Naive thymus-derived CD4-positive, alpha-beta T cell (primary cell): ENCODE results near the gene GALNT7. TPM values are rescaled to one million over a fixed set of nuclear protein-coding genes. Genes with fewer than 3 reads are reported as not detected.

Experiments used
- ATAC-seq: fragments of 150-1000 bp; cut with Tn5 transposase; 2 replicates; pipeline ENCODE4 v1.10.0; 2021; ENCODE audit warnings: mild to moderate bottlenecking, moderate library complexity
- CTCF ChIA-PET: fragments of 350-600 bp; sonication (Branson Sonifier 250); formaldehyde crosslinking; loops from one replicate; lab custom pipeline; 2021; ENCODE audit warnings: antibody characterized with exemption; lab: Charles Lee
- POLR2A ChIA-PET: fragments of 350-600 bp; sonication (Branson Sonifier 250); formaldehyde crosslinking; loops from one replicate; lab custom pipeline; 2021; ENCODE audit warnings: antibody characterized with exemption, inconsistent platforms; lab: Charles Lee
- DNase-seq, 9 donors: peaks; one replicate each; pipeline versions ENCODE4 v3.0.0 to v3.0.0-alpha.2; 2020 to 2022; ENCODE audit warnings: mixed read lengths in 1 of 9
- H3K27ac ChIP-seq: one replicate; pipeline ENCODE4 v1.7.0; 2013; ENCODE audit warnings: mild to moderate bottlenecking, low read depth, low read length, moderate library complexity
- H3K27me3 ChIP-seq, 2 donors: one replicate each; pipeline ENCODE4 v1.7.0; 2013; ENCODE audit warnings: low read length in 2 of 2, mild to moderate bottlenecking in 2 of 2, moderate library complexity in 2 of 2; ENCODE audit not compliant: control insufficient read depth in 2 of 2, insufficient read depth in 2 of 2
- H3K36me3 ChIP-seq, 3 experiments: 1 replicate in 2 of 3; 2 replicates in 1 of 3; pipeline ENCODE4 v1.7.0; 2013; ENCODE audit warnings: low read length in 3 of 3, mild to moderate bottlenecking in 3 of 3, moderate library complexity in 1 of 3; ENCODE audit not compliant: insufficient read depth in 3 of 3, control insufficient read depth in 2 of 3
- H3K4me1 ChIP-seq, 2 donors: one replicate each; pipeline ENCODE4 v1.7.0; 2013; ENCODE audit warnings: low read length in 2 of 2, mild to moderate bottlenecking in 2 of 2, moderate library complexity in 1 of 2; ENCODE audit not compliant: control insufficient read depth in 2 of 2, insufficient read depth in 2 of 2
- H3K4me3 ChIP-seq: 2 replicates; pipeline ENCODE4 v1.7.0; 2013; ENCODE audit warnings: mild to moderate bottlenecking, low read length
- H3K9me3 ChIP-seq, 3 experiments: 1 replicate in 2 of 3; 2 replicates in 1 of 3; pipeline ENCODE4 v1.7.0; 2013; ENCODE audit warnings: low read length in 3 of 3; ENCODE audit not compliant: control insufficient read depth in 2 of 3
- H3K27ac Mint-ChIP-seq, 9 donors: one replicate each; pipeline ENCODE4 v1.8.0; 2020 to 2022; ENCODE audit warnings: mixed read lengths in 9 of 9, mild to moderate bottlenecking in 8 of 9, moderate library complexity in 5 of 9, inconsistent platforms in 2 of 9
- H3K27me3 Mint-ChIP-seq, 5 donors: one replicate each; pipeline ENCODE4 v1.8.0; 2021 to 2022; ENCODE audit warnings: mixed read lengths in 5 of 5, mild to moderate bottlenecking in 1 of 5
- H3K36me3 Mint-ChIP-seq, 5 donors: one replicate each; pipeline ENCODE4 v1.8.0; 2020 to 2022; ENCODE audit warnings: mixed read lengths in 5 of 5, mild to moderate bottlenecking in 3 of 5, inconsistent platforms in 1 of 5
- H3K4me1 Mint-ChIP-seq, 7 donors: one replicate each; pipeline ENCODE4 v1.8.0; 2020 to 2022; ENCODE audit warnings: mixed read lengths in 7 of 7, mild to moderate bottlenecking in 3 of 7, inconsistent platforms in 1 of 7
- H3K4me3 Mint-ChIP-seq, 10 donors: one replicate each; pipeline ENCODE4 v1.8.0; 2020 to 2022; ENCODE audit warnings: mild to moderate bottlenecking in 10 of 10, mixed read lengths in 10 of 10, moderate library complexity in 6 of 10, inconsistent platforms in 2 of 10
- H3K9me3 Mint-ChIP-seq, 11 donors: one replicate each; pipeline ENCODE4 v1.8.0; 2020 to 2022; ENCODE audit warnings: mixed read lengths in 11 of 11, mild to moderate bottlenecking in 4 of 11, inconsistent platforms in 1 of 11, moderate library complexity in 1 of 11
- intact Hi-C, 2 donors: fragments of 100-400 bp; cut with micrococcal nuclease; formaldehyde crosslinking; loops; one replicate each; pipeline ENCODE4 v1.15.1; 2023
- polyA plus RNA-seq, 2 donors: library from polyadenylated mRNA; unstranded; fragments of 300-500 nt; fragmentation: Illumina TruSeq; gene quantifications; one replicate each; pipeline ENCODE4 v1.2.3, GENCODE V29; 2021
- total RNA-seq, 6 experiments: library from RNA in 5 of 6; stranded (reverse) in 5 of 6; gene quantifications; 1 replicate in 5 of 6; 2 replicates in 1 of 6; pipeline ENCODE4 v1.2.3 and lab custom pipeline; 2021 to 2026

GALNT7 gene
- total and polyA plus RNA-seq, 7 experiments from 2014 or later = 8.3 to 24.1 (median 16.8) TPM

- Mint-ChIP-seq H3K27me3 (no peaks in the 10 kb centered on the region), H3K27ac (peak overlapping the region; percentile 6 to 79 (median 45)), H3K4me3 (peak overlapping the region in 9 of 10 donors; percentile 38 to 76 (median 61)), H3K4me1 (peaks cover 18 to 43% (median 32%) of the 10 kb centered on the region in 7 donors), H3K36me3 (peaks cover 0 to 16% (median 0%) of the 10 kb centered on the region in 5 donors), H3K9me3 (no peaks in the 10 kb centered on the region)
- ATAC-seq (peak; percentile 70), DNase-seq (peak in 8 of 9 donors; percentile 8 to 69 (median 57))
- Histone ChIP-seq H3K27me3 (no peaks in the 10 kb centered on the region), H3K36me3 (no peaks in the 10 kb centered on the region), H3K27ac (no peak overlapping the region), H3K9me3 (no peaks in the 10 kb centered on the region), H3K4me3 (no peak overlapping the region), H3K4me1 (peaks cover 8 to 20% of the 10 kb centered on the region in 2 donors)
- ChIA-PET CTCF (interaction anchor here (1.1 to 1.3 kb wide), 3 partner anchors 16 to 251 kb away, joined by 3 to 8 read pairs (median 3); no protein-coding TSS in a partner anchor), POLR2A (interaction anchor here (0.8 to 2.1 kb wide), 2 partner anchors 22 to 69 kb away, joined by 4 to 8 read pairs; partner anchors contain the start of gene HMGB2)
- intact Hi-C loops = loop anchor here in 1 of 2 donors (2.0 kb wide), 1 partner anchor 96 kb away; the partner anchor contains the start of gene GALNT7
Measured at GRCh38 chr4:173264684-173265185, 96.1 kb downstream of the GALNT7 start.

GRCh38 chr4:173265751-173266150 is 97.1 kb downstream of the GALNT7 start:
- H3K9me3 Mint-ChIP-seq = no peaks in the 10 kb centered on the region

GRCh38 chr4:173267711-173268110 is 99.1 kb downstream of the GALNT7 start:
- Mint-ChIP-seq H3K4me3 (peak overlapping the region in 1 of 10 donors; percentile 53), H3K27me3 (no peaks in the 10 kb centered on the region), H3K36me3 (peaks cover 0 to 28% (median 4%) of the 10 kb centered on the region in 5 donors), H3K4me1 (peaks cover 18 to 43% (median 32%) of the 10 kb centered on the region in 7 donors), H3K27ac (no peak overlapping the region), H3K9me3 (no peaks in the 10 kb centered on the region)
- ATAC-seq = no peak
- DNase-seq = no peak
- ChIA-PET CTCF (no interaction called here), POLR2A (no interaction called here)
- H3K4me1 ChIP-seq = peaks cover 8 to 20% of the 10 kb centered on the region in 2 donors
- no peak overlapping the region for H3K4me3 ChIP-seq
- no peaks in the 10 kb centered on the region for H3K36me3 ChIP-seq
- no peak overlapping the region for H3K27ac ChIP-seq
- intact Hi-C loops = no loop called here
- H3K9me3 ChIP-seq = no peaks in the 10 kb centered on the region
- H3K27me3 ChIP-seq = no peaks in the 10 kb centered on the region

More at GRCh38 chr4:173265751-173266150, 97.1 kb downstream of the GALNT7 start:
- peaks cover 8 to 20% of the 10 kb centered on the region in 2 donors for H3K4me1 ChIP-seq
- Mint-ChIP-seq H3K4me3 (peak overlapping the region in 1 of 10 donors; percentile 6), H3K27me3 (no peaks in the 10 kb centered on the region), H3K36me3 (peaks cover 0 to 17% (median 0%) of the 10 kb centered on the region in 5 donors), H3K4me1 (peaks cover 18 to 43% (median 32%) of the 10 kb centered on the region in 7 donors), H3K27ac (peak overlapping the region in 4 of 9 donors; percentile 9 to 79 (median 36))
- no peak overlapping the region for H3K4me3 ChIP-seq
- no peak for ATAC-seq
- H3K36me3 ChIP-seq = no peaks in the 10 kb centered on the region
- no peak for DNase-seq
- H3K27ac ChIP-seq = no peak overlapping the region
- intact Hi-C loops = loop anchor here in 1 of 2 donors (2.0 kb wide), 1 partner anchor 97 kb away; the partner anchor contains the start of gene GALNT7
- ChIA-PET POLR2A (interaction anchor here (2.1 kb wide), 1 partner anchor 68 kb away, joined by 8 read pairs; the partner anchor contains the start of gene HMGB2), CTCF (interaction anchor here (1.2 kb wide), 1 partner anchor 252 kb away, joined by 8 read pairs; no protein-coding TSS in a partner anchor)
- no peaks in the 10 kb centered on the region for H3K9me3 ChIP-seq
- H3K27me3 ChIP-seq = no peaks in the 10 kb centered on the region

GRCh38 chr4:173269280-173269679 is 100.7 kb downstream of the GALNT7 start:
- ChIA-PET CTCF (no interaction called here), POLR2A (no interaction called here)
- no peaks in the 10 kb centered on the region for H3K27me3 Mint-ChIP-seq
- no peaks in the 10 kb centered on the region for H3K36me3 ChIP-seq
- no peaks in the 10 kb centered on the region for H3K9me3 ChIP-seq
- ATAC-seq = no peak
- peaks cover 13 to 37% (median 32%) of the 10 kb centered on the region in 7 donors for H3K4me1 Mint-ChIP-seq
- H3K27ac Mint-ChIP-seq = no peak overlapping the region
- no peaks in the 10 kb centered on the region for H3K27me3 ChIP-seq
- no peak overlapping the region for H3K4me3 ChIP-seq
- peaks cover under 1 to 10% of the 10 kb centered on the region in 2 donors for H3K4me1 ChIP-seq
- peaks cover 0 to 5% (median 0%) of the 10 kb centered on the region in 11 donors for H3K9me3 Mint-ChIP-seq
- DNase-seq = no peak
- H3K4me3 Mint-ChIP-seq = no peak overlapping the region
- H3K36me3 Mint-ChIP-seq = peaks cover 0 to 40% (median 16%) of the 10 kb centered on the region in 5 donors
- no peak overlapping the region for H3K27ac ChIP-seq
- intact Hi-C loops = no loop called here

- CTCF ChIA-PET = interaction anchor here (0.6 to 1.1 kb wide), 2 partner anchors 10 to 260 kb away, joined by 3 read pairs; no protein-coding TSS in a partner anchor
- ATAC-seq = no peak
- peaks cover 0 to 8% (median 0%) of the 10 kb centered on the region in 11 donors for H3K9me3 Mint-ChIP-seq
Measured at GRCh38 chr4:173270312-173271027, 101.9 kb downstream of the GALNT7 start.

GRCh38 chr4:173272314-173272713 is 103.7 kb downstream of the GALNT7 start:
- H3K27me3 ChIP-seq = no peaks in the 10 kb centered on the region
- no peak for ATAC-seq
- POLR2A ChIA-PET = no interaction called here
- Mint-ChIP-seq H3K36me3 (peaks cover 0 to 61% (median 25%) of the 10 kb centered on the region in 5 donors), H3K4me3 (no peak overlapping the region), H3K27me3 (no peaks in the 10 kb centered on the region), H3K9me3 (peaks cover 0 to 8% (median 0%) of the 10 kb centered on the region in 11 donors), H3K4me1 (peaks cover 0 to 18% (median 9%) of the 10 kb centered on the region in 7 donors), H3K27ac (no peak overlapping the region)
- no peak for DNase-seq
- no peaks in the 10 kb centered on the region for H3K4me1 ChIP-seq
- intact Hi-C loops = no loop called here
- CTCF ChIA-PET = no interaction called here
- no peaks in the 10 kb centered on the region for H3K36me3 ChIP-seq
- H3K4me3 ChIP-seq = no peak overlapping the region
- no peak overlapping the region for H3K27ac ChIP-seq
- no peaks in the 10 kb centered on the region for H3K9me3 ChIP-seq

More at GRCh38 chr4:173270312-173271027, 101.9 kb downstream of the GALNT7 start:
- Mint-ChIP-seq H3K27me3 (no peaks in the 10 kb centered on the region), H3K36me3 (peaks cover 0 to 49% (median 25%) of the 10 kb centered on the region in 5 donors), H3K4me1 (peaks cover 2 to 25% (median 20%) of the 10 kb centered on the region in 7 donors), H3K4me3 (no peak overlapping the region), H3K27ac (no peak overlapping the region)
- H3K4me1 ChIP-seq = no peaks in the 10 kb centered on the region
- POLR2A ChIA-PET = interaction anchor here (1.3 kb wide), 1 partner anchor 64 kb away, joined by 3 read pairs; the partner anchor contains the start of gene HMGB2
- DNase-seq = no peak
- no peaks in the 10 kb centered on the region for H3K9me3 ChIP-seq
- H3K27ac ChIP-seq = no peak overlapping the region
- no peaks in the 10 kb centered on the region for H3K36me3 ChIP-seq
- H3K27me3 ChIP-seq = no peaks in the 10 kb centered on the region
- intact Hi-C loops = no loop called here
- no peak overlapping the region for H3K4me3 ChIP-seq
